ENCODE data around the gene AMIGO3.

- TF ChIP-seq, protein P1, sequence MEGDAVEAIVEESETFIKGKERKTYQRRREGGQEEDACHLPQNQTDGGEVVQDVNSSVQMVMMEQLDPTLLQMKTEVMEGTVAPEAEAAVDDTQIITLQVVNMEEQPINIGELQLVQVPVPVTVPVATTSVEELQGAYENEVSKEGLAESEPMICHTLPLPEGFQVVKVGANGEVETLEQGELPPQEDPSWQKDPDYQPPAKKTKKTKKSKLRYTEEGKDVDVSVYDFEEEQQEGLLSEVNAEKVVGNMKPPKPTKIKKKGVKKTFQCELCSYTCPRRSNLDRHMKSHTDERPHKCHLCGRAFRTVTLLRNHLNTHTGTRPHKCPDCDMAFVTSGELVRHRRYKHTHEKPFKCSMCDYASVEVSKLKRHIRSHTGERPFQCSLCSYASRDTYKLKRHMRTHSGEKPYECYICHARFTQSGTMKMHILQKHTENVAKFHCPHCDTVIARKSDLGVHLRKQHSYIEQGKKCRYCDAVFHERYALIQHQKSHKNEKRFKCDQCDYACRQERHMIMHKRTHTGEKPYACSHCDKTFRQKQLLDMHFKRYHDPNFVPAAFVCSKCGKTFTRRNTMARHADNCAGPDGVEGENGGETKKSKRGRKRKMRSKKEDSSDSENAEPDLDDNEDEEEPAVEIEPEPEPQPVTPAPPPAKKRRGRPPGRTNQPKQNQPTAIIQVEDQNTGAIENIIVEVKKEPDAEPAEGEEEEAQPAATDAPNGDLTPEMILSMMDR (IDR thresholded peaks at IDR 0.05) = no peak
- TF ChIP-seq POLR2AphosphoS5 (IDR thresholded peaks at IDR 0.05) = no peak
These were observed 19.5 kb downstream of the AMIGO3 start for GRCh38 chr3:49700014-49700413.

All from prostate gland (tissue), 2 donors.